K562 (cell line): Measurements from ENCODE around the gene AFAP1. TPM values are rescaled to one million over a fixed set of nuclear protein-coding genes. Genes with fewer than 3 reads are reported as not detected.

Experiments
- ATAC-seq: fragments of 200-7000 bp; cut with Tn5 transposase; 3 replicates; pipeline ENCODE4 v1.9.1; 2020; ENCODE audit warnings: moderate library complexity
- BruUV-seq: library from RNA; stranded (reverse); fragments of 400-500 nt; replicated peaks from 2 replicates; lab custom pipeline; 2021; lab: Mats Ljungman, UMichigan
- CTCF ChIA-PET: fragments of 300-600 bp; formaldehyde crosslinking; extraction: SDS; loops from one replicate; lab custom pipeline; 2021; ENCODE audit warnings: low intra/inter-chr PET ratio; lab: Yijun Ruan, JAX
- POLR2A ChIA-PET: fragments of 300-600, 350-650 bp; sonication (Branson Sonifier 250); formaldehyde crosslinking; extraction: SDS; loops from one replicate; lab custom pipeline; 2021; ENCODE audit warnings: antibody characterized with exemption, inconsistent platforms; lab: Yijun Ruan, JAX
- DNase-seq, 4 experiments: peaks; one replicate each; pipeline versions ENCODE4 v3.0.0 to v3.0.0-alpha.2; 2011 to 2018; ENCODE audit warnings: low spot score in 3 of 4, mixed read lengths in 3 of 4; ENCODE audit errors: extremely low read depth in 1 of 4
- FAIRE-seq: peaks from 2 replicates; lab custom pipeline; 2011; peaks lifted over from hg19 to GRCh38; lab: Jason Lieb, UNC
- H2AFZ ChIP-seq: 2 replicates; pipeline ENCODE4 v1.6.0; 2011; ENCODE audit warnings: low read depth, low read length, control low read depth, inconsistent platforms
- H3K27ac ChIP-seq: fragments of 200-600 bp; 3 replicates; pipeline ENCODE4 v1.8.0; 2011; ENCODE audit warnings: low read depth, mild to moderate bottlenecking, control low read depth, inconsistent platforms, low read length, moderate library complexity, mixed read lengths; ENCODE audit errors: extremely low read depth
- H3K27me3 ChIP-seq, 2 experiments: fragments of 300-600 bp in 1 of 2; 2 replicates in 1 of 2; 3 replicates in 1 of 2; pipeline versions ENCODE4 v1.6.0 to v1.8.0; 2011; ENCODE audit warnings: inconsistent platforms in 2 of 2, low read length in 2 of 2, mild to moderate bottlenecking in 1 of 2, mixed read lengths in 1 of 2, moderate library complexity in 1 of 2; ENCODE audit not compliant: control insufficient read depth in 2 of 2, insufficient read depth in 2 of 2
- H3K36me3 ChIP-seq: fragments of 300-600 bp; 3 replicates; pipeline ENCODE4 v1.8.0; 2011; ENCODE audit warnings: mild to moderate bottlenecking, low read length, inconsistent platforms; ENCODE audit not compliant: control insufficient read depth, insufficient read depth
- H3K4me1 ChIP-seq, 2 experiments: fragments of 200-600 bp in 1 of 2; replicated peaks in 1 of 2; 2 replicates in 1 of 2; 3 replicates in 1 of 2; pipeline versions ENCODE4 v1.5.1 to v1.8.0; 2011; ENCODE audit warnings: inconsistent platforms in 2 of 2, low read length in 2 of 2, mild to moderate bottlenecking in 1 of 2, mixed read lengths in 1 of 2, moderate library complexity in 1 of 2; ENCODE audit not compliant: control insufficient read depth in 2 of 2, insufficient read depth in 2 of 2
- H3K4me2 ChIP-seq: 2 replicates; pipeline ENCODE4 v1.6.1; 2011; ENCODE audit warnings: low read length, control low read depth, inconsistent platforms, mixed read lengths; ENCODE audit not compliant: insufficient read depth
- H3K4me3 ChIP-seq: fragments of 200-600 bp; sonication (generic), shearing (Covaris generic); 2 replicates; pipeline ENCODE4 v1.5.1; 2016; ENCODE audit warnings: control low read depth, inconsistent platforms
- H3K79me2 ChIP-seq: fragments of 200-600 bp; 3 replicates; pipeline ENCODE4 v1.8.0; 2011; ENCODE audit warnings: low read length, inconsistent platforms; ENCODE audit not compliant: control insufficient read depth, insufficient read depth
- H3K9ac ChIP-seq, 2 experiments: 2 replicates each; pipeline versions ENCODE4 v1.6.0 to v1.6.1; 2011; ENCODE audit warnings: low read depth in 2 of 2, low read length in 2 of 2, control low read depth in 1 of 2, inconsistent platforms in 1 of 2, mild to moderate bottlenecking in 1 of 2, mixed read lengths in 1 of 2; ENCODE audit not compliant: insufficient read depth in 1 of 2
- H3K9me1 ChIP-seq: one replicate; pipeline ENCODE4 v1.6.0; 2011; ENCODE audit warnings: inconsistent platforms, mild to moderate bottlenecking, low read length, moderate library complexity; ENCODE audit not compliant: control insufficient read depth, insufficient read depth
- H3K9me3 ChIP-seq: replicated peaks from 2 replicates; pipeline ENCODE4 v1.5.1; 2011; ENCODE audit warnings: low read depth, low read length, inconsistent platforms; ENCODE audit not compliant: control insufficient read depth, insufficient read depth
- H4K20me1 ChIP-seq: replicated peaks from 2 replicates; pipeline ENCODE4 v1.6.1; 2011; ENCODE audit warnings: low read length, inconsistent platforms, mixed read lengths; ENCODE audit not compliant: control insufficient read depth, insufficient read depth
- ZBTB49 ChIP-seq: sonication (generic); formaldehyde crosslinking; IDR thresholded peaks from 2 replicates; pipeline ENCODE4 v1.8.0; 2022; ENCODE audit warnings: missing genetic modification reagents, mild to moderate bottlenecking, borderline replicate concordance
- ZNF778 ChIP-seq: fragments of 450-650 bp; formaldehyde crosslinking; IDR thresholded peaks from 2 replicates; pipeline ENCODE4 v1.4.0; 2020; ENCODE audit warnings: mild to moderate bottlenecking, moderate library complexity
- WGBS: fragments of 100-300 bp; shearing (Covaris generic); methylation state at CpG from one replicate; pipeline ENCODE4 v1.1.6; 2016; ENCODE audit warnings: low coverage, mixed read lengths; ENCODE audit not compliant: insufficient coverage; ENCODE audit errors: missing lambda C conversion rate; 5-methylcytosine and 5-hydroxymethylcytosine counted together
- in situ Hi-C: fragments of 300-500 bp; cut with MboI; formaldehyde crosslinking; loops from 4 replicates; pipeline ENCODE4 v1.15.0; 2018; ENCODE audit warnings: inconsistent platforms, mixed read lengths
- intact Hi-C: fragments of 100-400 bp; cut with micrococcal nuclease; formaldehyde crosslinking; loops from 2 replicates; pipeline ENCODE4 v1.14.2; 2022
- polyA plus RNA-seq, 8 experiments: library from polyadenylated mRNA; depleted of rRNA in 4 of 8; stranded (reverse) in 5 of 8; unstranded in 3 of 8; fragments of >200 nt; fragmentation: Nextera tagmentation in 2 of 8; fragmentation: Illumina TruSeq in 1 of 8; extraction: Ambion mirVana in 2 of 8; extraction: Trizol in 1 of 8; gene quantifications; 2 replicates each; pipeline versions ENCODE4 v1.2.1 to v1.2.3, GENCODE V29; 2011 to 2014; ENCODE audit warnings: inconsistent platforms in 1 of 8, missing spikeins in 1 of 8
- total RNA-seq, 7 experiments: library from RNA; depleted of rRNA in 6 of 7; stranded (reverse); fragments of >200 nt in 6 of 7; fragmentation: Illumina TruSeq in 2 of 7; extraction: Trizol in 2 of 7; gene quantifications; 2 replicates each; pipeline versions ENCODE4 v1.2.1 to v1.2.3, GENCODE V29; 2011 to 2021; ENCODE audit warnings: low replicate concordance in 1 of 7
- TF ChIP-seq, protein P1 (sequence below): fragments of 250-450 bp; sonication (Bioruptor Pico); IDR thresholded peaks from 2 replicates; pipeline ENCODE4 v1.5.0; 2021; ENCODE audit warnings: mild to moderate bottlenecking, moderate library complexity

Gene AFAP1
- total and polyA plus RNA-seq, 9 of the 15 experiments (the other 6 are each of a cell fraction or from before 2014, with no cell fraction given): 0.07 to 0.42 (median 0.12) TPM; not detected in 1

DNA sequence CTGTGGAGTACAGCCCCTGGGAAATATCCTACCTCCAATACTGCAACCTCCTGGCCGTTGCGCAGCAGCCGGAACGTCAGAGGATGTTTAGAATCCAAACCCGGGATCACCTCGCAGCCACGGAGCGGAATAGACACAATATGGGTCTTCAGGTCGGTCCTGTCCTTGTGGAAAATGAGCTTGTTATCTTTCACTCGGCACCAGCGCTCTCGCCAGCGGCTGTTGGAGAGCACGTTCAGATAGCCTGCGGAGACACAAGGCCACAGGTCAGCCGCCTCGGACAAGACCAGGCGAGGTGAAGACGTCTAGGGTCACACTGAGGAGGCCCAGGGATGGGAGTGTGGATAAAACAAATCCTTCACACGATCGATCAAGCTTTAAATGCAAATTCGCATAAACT is 139.3 kb downstream of the AFAP1 start:
- H3K27me3 ChIP-seq: peaks cover 11 to 42% of the 10 kb centered on the region in 2 experiments; a peak in 4 of 5 replicates
- H2AFZ ChIP-seq: no peak overlapping the region
- ChIA-PET CTCF (no interaction called here), POLR2A (interaction anchor here (0.6 kb wide), 2 partner anchors 87 to 299 kb away, joined by 3 to 5 read pairs; no protein-coding TSS in a partner anchor)
- WGBS: 2% methylated on average over 14 of the region's 22 CpGs
- ATAC-seq (no peak), DNase-seq (no peak), FAIRE-seq (no peak)
- H3K4me3 ChIP-seq: no peak overlapping the region
- no peak overlapping the region for H3K9ac ChIP-seq
- no peaks in the 10 kb centered on the region for H3K9me1 ChIP-seq
- no TSS peak for BruUV-seq
- no peaks in the 10 kb centered on the region for H3K4me1 ChIP-seq
- no peaks in the 10 kb centered on the region; the same call in 1 of the 2 replicates for H4K20me1 ChIP-seq
- H3K36me3 ChIP-seq: no peaks in the 10 kb centered on the region
- H3K27ac ChIP-seq: no peak overlapping the region
- H3K4me2 ChIP-seq: no peak overlapping the region
- TF ChIP-seq ZBTB49 (no peak), ZNF778 (CRISPR knock-in tag) (no peak)
- TF ChIP-seq, protein P1, sequence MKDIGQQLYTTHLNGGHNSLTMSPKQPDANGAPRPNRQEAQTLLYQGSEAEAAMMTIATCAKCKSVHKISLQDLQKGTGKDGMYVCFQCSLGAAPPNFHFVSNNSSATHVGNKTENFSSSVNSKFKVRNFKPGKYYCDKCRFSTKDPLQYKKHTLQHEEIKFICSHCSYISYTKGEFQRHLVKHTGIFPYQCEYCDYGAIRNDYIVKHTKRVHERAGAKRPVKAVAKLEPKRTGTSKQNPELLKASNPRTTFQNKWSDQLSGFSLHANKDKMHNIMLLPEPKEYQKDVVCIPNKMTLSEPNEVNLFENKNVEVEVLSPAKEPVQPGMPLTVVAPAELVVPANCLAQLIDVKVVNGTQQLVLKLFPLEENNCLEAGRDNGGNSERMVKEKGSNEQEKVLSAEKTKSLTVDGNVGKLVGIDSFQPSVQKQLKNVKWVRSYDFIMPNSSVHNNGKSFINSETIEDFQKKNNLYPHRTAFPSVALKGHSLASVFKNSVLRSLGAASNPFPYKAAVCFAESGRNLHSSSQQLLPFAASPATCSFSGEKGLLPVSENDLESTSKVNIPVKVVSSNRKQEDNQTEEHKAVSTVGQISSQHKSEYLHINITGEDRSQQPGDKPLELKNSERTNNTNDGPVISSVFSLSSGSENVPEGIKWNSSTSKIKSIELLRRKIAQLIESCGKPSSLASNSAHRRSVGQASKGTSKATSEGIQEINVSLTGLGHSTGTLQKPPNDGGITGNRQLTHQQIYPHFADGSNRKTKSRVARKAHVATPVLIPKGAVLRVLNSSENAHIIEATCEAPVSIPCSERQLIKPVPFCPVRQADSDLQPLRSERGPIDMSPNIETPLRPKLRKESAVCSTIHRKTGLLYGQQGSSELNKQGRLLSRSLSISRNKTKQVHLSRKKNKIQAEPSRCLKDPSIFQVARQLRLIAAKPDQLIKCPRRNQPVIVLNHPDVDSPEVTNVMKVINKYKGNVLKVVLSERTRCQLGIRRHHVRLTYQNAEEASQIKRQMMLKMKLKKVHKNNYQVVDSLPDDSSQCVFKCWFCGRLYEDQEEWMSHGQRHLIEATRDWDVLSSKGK (CRISPR knock-in tag): no peak
- intact Hi-C loops (loop anchor here (5.0 to 10.0 kb wide), 3 partner anchors 42 to 606 kb away; partner anchors contain the start of gene SORCS2), in situ Hi-C loops (loop anchor here (5.0 kb wide), 2 partner anchors 52 to 187 kb away; no protein-coding TSS in a partner anchor)
- no peaks in the 10 kb centered on the region for H3K9me3 ChIP-seq
- H3K79me2 ChIP-seq: no peaks in the 10 kb centered on the region
